Testis (tissue), 2 donors: ENCODE results near the gene SETX.
"Not testable (repeated sequence)": the region's sequence is repeated elsewhere in the genome, so short reads cannot be mapped to it uniquely, and the experiment has no call there.

Experiments used
- CTCF ChIP-seq, 3 experiments: fragments of 450-650 bp in 2 of 3; fragments of 200-600 bp in 1 of 3; sonication (generic) in 1 of 3; IDR thresholded peaks; one replicate each; pipeline ENCODE4 v1.5.1; 2016 to 2019; ENCODE audit warnings: antibody characterized with exemption in 3 of 3, mild to moderate bottlenecking in 2 of 3, moderate library complexity in 1 of 3
- POLR2A ChIP-seq: fragments of 450-650 bp; IDR thresholded peaks from one replicate; pipeline ENCODE4 v1.6.1; 2017; ENCODE audit warnings: antibody characterized with exemption, mild to moderate bottlenecking, moderate library complexity

GRCh38 chr9:132269704-132270516 is 84.9 kb downstream of the SETX start:
- TF ChIP-seq CTCF (IDR thresholded peaks at IDR 0.05); POLR2A: not testable (repeated sequence)
